ENCODE results near the gene JAK1. TPM values are rescaled to one million over a fixed set of nuclear protein-coding genes. Genes with fewer than 3 reads are reported as not detected.

Gene JAK1
- total and polyA plus RNA-seq, 9 of the 15 experiments (the other 6 are each of a cell fraction or from before 2014, with no cell fraction given), result 9.7 to 44.1 (median 42.5) TPM

- CTCF ChIA-PET (ENCODE audit: low intra/inter-chr PET ratio), result no interaction called here
- no peak for FAIRE-seq
- in situ Hi-C loops (cut with MboI), result no loop called here
Measured at GRCh38 chr1:64969305-64970046, 3.1 kb upstream of the JAK1 start.

More at GRCh38 chr1:64969305-64970046, 3.1 kb upstream of the JAK1 start:
- H3K9me1 ChIP-seq (ENCODE audit: control insufficient read depth, insufficient read depth, low read length), result no peaks in the 10 kb centered on the region
- no peaks in the 10 kb centered on the region; the same call in 1 of the 2 replicates for H4K20me1 ChIP-seq (replicated peaks; ENCODE audit: control insufficient read depth, insufficient read depth, low read length)
- intact Hi-C loops (cut with micrococcal nuclease), result loop anchor here (5.0 to 10.0 kb wide), 4 partner anchors 52 to 285 kb away; partner anchors contain the start of gene RAVER2
- no peaks in the 10 kb centered on the region for H3K27me3 ChIP-seq (ENCODE audit: control insufficient read depth in 2 of 2, insufficient read depth in 2 of 2, low read length in 2 of 2)
- no peak for ATAC-seq
- H3K4me1 ChIP-seq (replicated peaks in 1 of 2; ENCODE audit: control insufficient read depth in 2 of 2, insufficient read depth in 2 of 2, low read length in 2 of 2), result peaks cover 4 to 10% of the 10 kb centered on the region in 2 experiments
- TF ChIP-seq, protein P1, sequence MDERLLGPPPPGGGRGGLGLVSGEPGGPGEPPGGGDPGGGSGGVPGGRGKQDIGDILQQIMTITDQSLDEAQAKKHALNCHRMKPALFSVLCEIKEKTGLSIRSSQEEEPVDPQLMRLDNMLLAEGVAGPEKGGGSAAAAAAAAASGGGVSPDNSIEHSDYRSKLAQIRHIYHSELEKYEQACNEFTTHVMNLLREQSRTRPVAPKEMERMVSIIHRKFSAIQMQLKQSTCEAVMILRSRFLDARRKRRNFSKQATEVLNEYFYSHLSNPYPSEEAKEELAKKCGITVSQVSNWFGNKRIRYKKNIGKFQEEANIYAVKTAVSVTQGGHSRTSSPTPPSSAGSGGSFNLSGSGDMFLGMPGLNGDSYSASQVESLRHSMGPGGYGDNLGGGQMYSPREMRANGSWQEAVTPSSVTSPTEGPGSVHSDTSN (CRISPR knock-in tag; IDR thresholded peaks at IDR 0.05; ENCODE audit: low read depth), result no peak
- TF ChIP-seq, protein P1 (tag; conservative IDR thresholded peaks at IDR 0.05; ENCODE audit: low read depth), result 0 out of 2 replicates have a peak, but pooled peaks have one; percentile 25
- TF ChIP-seq LCOR (CRISPR knock-in tag; IDR thresholded peaks at IDR 0.05), result no peak
- 0 out of 4 replicates have a peak, but pooled peaks of 1 of the 2 experiments have one; percentile 8 for TF ChIP-seq RAD21 (CRISPR knock-in tag; conservative IDR thresholded peaks at IDR 0.05 in 1 of 2, IDR thresholded peaks at IDR 0.05 in 1 of 2)
- peak; percentile 63 for TF ChIP-seq CEBPG (CRISPR knock-in tag; IDR thresholded peaks at IDR 0.05)
- TF ChIP-seq CEBPG (tag; conservative IDR thresholded peaks at IDR 0.05 in 1 of 2, IDR thresholded peaks at IDR 0.05 in 1 of 2), result peak in 1 of 2 experiments; percentile 65; a peak in 2 of 4 replicates
- no peak for TF ChIP-seq GABPB2 (CRISPR knock-in tag; conservative IDR thresholded peaks at IDR 0.05)
- peak; percentile 42 for TF ChIP-seq MEIS2 (IDR thresholded peaks at IDR 0.05; ENCODE audit: partially characterized antibody)
- TF ChIP-seq CEBPB (tag; IDR thresholded peaks at IDR 0.05), result peak; percentile 86
- WGBS (ENCODE audit: insufficient coverage, low coverage, missing lambda C conversion rate), result 39% methylated on average over 8 of the region's 9 CpGs
- H3K9ac ChIP-seq (ENCODE audit: insufficient read depth in 1 of 2, low read depth in 2 of 2, low read length in 2 of 2), result no peak overlapping the region
- BruUV-seq (replicated peaks), result no TSS peak
- no peak overlapping the region for H3K4me3 ChIP-seq
- no peaks in the 10 kb centered on the region for H3K36me3 ChIP-seq (ENCODE audit: control insufficient read depth, insufficient read depth, low read length)
- no peaks in the 10 kb centered on the region for H3K9me3 ChIP-seq (replicated peaks; ENCODE audit: control insufficient read depth, insufficient read depth, low read depth, low read length)
- H3K4me2 ChIP-seq (ENCODE audit: insufficient read depth, low read length), result no peak overlapping the region
- DNase-seq (ENCODE audit: extremely low read depth in 1 of 4, low spot score in 3 of 4), result peak in 1 of 4 experiments; percentile 2
- H3K27ac ChIP-seq (ENCODE audit: extremely low read depth, low read depth, low read length), result no peak overlapping the region
- POLR2A ChIA-PET, result interaction anchor here (0.6 to 0.8 kb wide), 2 partner anchors 31 to 223 kb away, joined by 3 to 4 read pairs; no protein-coding TSS in a partner anchor
- peaks cover 18% of the 10 kb centered on the region for H3K79me2 ChIP-seq (ENCODE audit: control insufficient read depth, insufficient read depth, low read length)
- no peak overlapping the region for H2AFZ ChIP-seq (ENCODE audit: low read depth, low read length)

All from K562 (cell line).